ENCODE results near the gene CHERP.
"Not testable (repeated sequence)": the region's sequence is repeated elsewhere in the genome, so short reads cannot be mapped to it uniquely, and the experiment has no call there.

CHERP gene

GRCh38 chr19:16518483-16519229 is 23.6 kb downstream of the CHERP start:
- no peak for DNase-seq

- no peak for DNase-seq
Measured at GRCh38 chr19:16518061-16518460, 24.2 kb downstream of the CHERP start.

- DNase-seq = no peak
Measured at GRCh38 chr19:16516923-16517610, 25.2 kb downstream of the CHERP start.

- DNase-seq = no peak
Measured at GRCh38 chr19:16516381-16516780, 25.9 kb downstream of the CHERP start.

GRCh38 chr19:16514383-16515019 is 27.7 kb downstream of the CHERP start:
- no peak for DNase-seq

- not testable (repeated sequence) for DNase-seq
Measured at GRCh38 chr19:16512611-16513010, 29.6 kb downstream of the CHERP start.

- DNase-seq = no peak
Measured at GRCh38 chr19:16509141-16510061, 32.8 kb downstream of the CHERP start.

GRCh38 chr19:16508546-16508945 is 33.7 kb downstream of the CHERP start:
- DNase-seq = no peak

GRCh38 chr19:16506961-16507360 is 35.3 kb downstream of the CHERP start:
- DNase-seq = no peak

- DNase-seq = not testable (repeated sequence)
Measured at GRCh38 chr19:16506161-16506560, 36.1 kb downstream of the CHERP start.

- no peak for DNase-seq
Measured at GRCh38 chr19:16504271-16504670, 38.0 kb downstream of the CHERP start.

GRCh38 chr19:16497837-16498236 is 44.4 kb downstream of the CHERP start:
- no peak for DNase-seq

- no peak for DNase-seq
Measured at GRCh38 chr19:16497042-16497441, 45.2 kb downstream of the CHERP start.

GRCh38 chr19:16496613-16496983 is 45.6 kb downstream of the CHERP start:
- DNase-seq = no peak

- peak; percentile 99 for DNase-seq
Measured at GRCh38 chr19:16495982-16496612, 46.1 kb downstream of the CHERP start, which contains the start of the genes C19orf44 and CALR3. C19orf44 (plus strand) TSS chr19:16496394; CDS start chr19:16500793, 4,399 bp downstream. CALR3 (minus strand) TSS chr19:16496167; CDS start chr19:16496129, 38 bp downstream.

- DNase-seq = not testable (repeated sequence)
Measured at GRCh38 chr19:16486476-16486875, 55.8 kb downstream of the CHERP start.

GRCh38 chr19:16482745-16483144 is 59.5 kb downstream of the CHERP start:
- no peak for DNase-seq

GRCh38 chr19:16477311-16477710 is 64.9 kb downstream of the CHERP start:
- DNase-seq = no peak

GRCh38 chr19:16476401-16476800 is 65.8 kb downstream of the CHERP start:
- no peak for DNase-seq

GRCh38 chr19:16473875-16474392 is 68.3 kb downstream of the CHERP start:
- DNase-seq = no peak

- DNase-seq = no peak
Measured at GRCh38 chr19:16472992-16473391, 69.2 kb downstream of the CHERP start.

- not testable (repeated sequence) for DNase-seq
Measured at GRCh38 chr19:16472559-16472899, 69.7 kb downstream of the CHERP start.
